Mucosa of descending colon (tissue), 3 donors: ENCODE data around the gene GALK2. TPM values are rescaled to one million over a fixed set of nuclear protein-coding genes. Genes with fewer than 3 reads are reported as not detected.

ENCODE experiments used
- ATAC-seq: fragments of 200-7000 bp; cut with Tn5 transposase; one replicate; pipeline ENCODE4 v1.9.1; 2020; ENCODE audit warnings: mild to moderate bottlenecking, moderate library complexity
- DNase-seq, 3 donors: peaks; one replicate each; pipeline ENCODE4 v3.0.0-alpha.2; 2020
- H3K36me3 ChIP-seq: fragments of 200-600 bp; one replicate; pipeline ENCODE4 v1.8.0; 2021; ENCODE audit warnings: low read depth, mild to moderate bottlenecking
- H3K4me1 ChIP-seq: fragments of 200-600 bp; one replicate; pipeline ENCODE4 v1.8.0; 2021; ENCODE audit warnings: low read depth, mild to moderate bottlenecking
- H3K4me3 ChIP-seq: fragments of 200-600 bp; one replicate; pipeline ENCODE4 v1.8.0; 2021; ENCODE audit warnings: mild to moderate bottlenecking
- H3K9me3 ChIP-seq: fragments of 200-600 bp; one replicate; pipeline ENCODE4 v1.8.0; 2021; ENCODE audit warnings: mild to moderate bottlenecking
- intact Hi-C, 2 donors: fragments of 100-400 bp; cut with DNase I in 1 of 2; cut with micrococcal nuclease in 1 of 2; formaldehyde crosslinking; loops; one replicate each; pipeline versions ENCODE4 v1.11.0 to v1.11.1; 2022; cut with DNase I, micrococcal nuclease
- total RNA-seq, 3 donors: library from RNA; stranded (reverse); fragmentation: NEBNext Ultra II Directional in 2 of 3; extraction: Animal tissue kit (Norgen Biotek cat#: 25700) in 2 of 3; gene quantifications; one replicate each; pipeline versions ENCODE4 v1.2.1 to v1.2.4, GENCODE V29; 2021 to 2023
- TF ChIP-seq, protein P1 (sequence below): fragments of 200-600 bp; IDR thresholded peaks from one replicate; pipeline ENCODE4 v1.8.0; 2022; ENCODE audit warnings: antibody characterized with exemption, mild to moderate bottlenecking
- donor health status: DM: no; HTN: no; CAD: no; lungs with moderate emphysema.
- donor health status: DM: no; HTN: no; CAD: no.
- donor health status: DM: no; HTN: yes; CAD: no.

The GALK2 gene
- total RNA-seq, 3 donors from 2014 or later = 35.6 to 39.7 (median 39.5) TPM

GRCh38 chr15:49265911-49266310 lies 95.9 kb downstream of the GALK2 start:
- intact Hi-C loops = no loop called here
- ATAC-seq = no peak
- TF ChIP-seq, protein P1, sequence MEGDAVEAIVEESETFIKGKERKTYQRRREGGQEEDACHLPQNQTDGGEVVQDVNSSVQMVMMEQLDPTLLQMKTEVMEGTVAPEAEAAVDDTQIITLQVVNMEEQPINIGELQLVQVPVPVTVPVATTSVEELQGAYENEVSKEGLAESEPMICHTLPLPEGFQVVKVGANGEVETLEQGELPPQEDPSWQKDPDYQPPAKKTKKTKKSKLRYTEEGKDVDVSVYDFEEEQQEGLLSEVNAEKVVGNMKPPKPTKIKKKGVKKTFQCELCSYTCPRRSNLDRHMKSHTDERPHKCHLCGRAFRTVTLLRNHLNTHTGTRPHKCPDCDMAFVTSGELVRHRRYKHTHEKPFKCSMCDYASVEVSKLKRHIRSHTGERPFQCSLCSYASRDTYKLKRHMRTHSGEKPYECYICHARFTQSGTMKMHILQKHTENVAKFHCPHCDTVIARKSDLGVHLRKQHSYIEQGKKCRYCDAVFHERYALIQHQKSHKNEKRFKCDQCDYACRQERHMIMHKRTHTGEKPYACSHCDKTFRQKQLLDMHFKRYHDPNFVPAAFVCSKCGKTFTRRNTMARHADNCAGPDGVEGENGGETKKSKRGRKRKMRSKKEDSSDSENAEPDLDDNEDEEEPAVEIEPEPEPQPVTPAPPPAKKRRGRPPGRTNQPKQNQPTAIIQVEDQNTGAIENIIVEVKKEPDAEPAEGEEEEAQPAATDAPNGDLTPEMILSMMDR = no peak
- no peaks in the 10 kb centered on the region for H3K4me1 ChIP-seq
- H3K9me3 ChIP-seq = peaks cover 2% of the 10 kb centered on the region
- no peak for DNase-seq
- no peak overlapping the region for H3K4me3 ChIP-seq
- no peaks in the 10 kb centered on the region for H3K36me3 ChIP-seq

DNA sequence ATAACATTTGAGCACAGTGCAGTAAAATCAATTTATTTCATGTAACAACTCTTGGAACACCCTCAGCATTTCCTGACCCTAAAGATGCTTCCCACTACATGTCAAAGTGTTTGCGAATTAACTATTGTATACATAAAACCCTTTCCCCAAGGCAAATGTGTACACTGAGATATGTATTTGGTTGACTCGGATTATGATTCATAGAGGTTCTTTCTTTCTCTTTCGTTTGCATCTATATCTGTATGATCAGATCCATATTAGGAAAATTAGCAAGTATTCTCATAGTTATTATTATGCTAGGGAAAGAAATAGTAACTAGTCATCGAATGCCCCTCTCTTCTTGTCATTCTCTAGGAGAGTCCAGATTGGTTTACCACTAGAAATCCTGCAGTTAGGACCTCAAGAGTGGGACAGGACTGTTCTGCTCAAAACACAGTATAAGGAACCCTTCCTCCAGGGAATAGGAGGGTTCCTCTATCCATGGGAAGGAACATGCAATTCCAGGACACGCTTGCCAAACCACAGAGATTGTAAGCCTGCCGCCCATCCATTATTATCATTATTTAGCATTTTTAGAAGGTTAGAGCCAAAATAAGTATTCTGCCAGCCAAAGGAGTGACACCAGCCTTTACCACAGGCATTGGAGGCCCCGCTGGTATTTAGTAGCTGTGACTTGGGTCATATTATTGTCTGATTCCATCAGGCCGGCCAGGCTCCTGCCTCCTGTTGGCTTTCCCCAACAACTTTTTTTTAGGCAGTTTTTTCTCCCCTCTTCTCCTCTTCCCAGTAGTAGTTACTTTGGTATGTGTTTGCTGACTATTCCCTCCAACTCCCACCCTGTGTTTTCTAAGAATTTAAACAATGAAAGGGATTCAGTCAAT lies 100.7 kb downstream of the GALK2 start:
- DNase-seq (no peak), ATAC-seq (no peak)
- H3K4me3 ChIP-seq = no peak overlapping the region
- H3K36me3 ChIP-seq = no peaks in the 10 kb centered on the region
- TF ChIP-seq, protein P1 = no peak
- intact Hi-C loops = no loop called here
- no peaks in the 10 kb centered on the region for H3K9me3 ChIP-seq
- H3K4me1 ChIP-seq = no peaks in the 10 kb centered on the region

DNA sequence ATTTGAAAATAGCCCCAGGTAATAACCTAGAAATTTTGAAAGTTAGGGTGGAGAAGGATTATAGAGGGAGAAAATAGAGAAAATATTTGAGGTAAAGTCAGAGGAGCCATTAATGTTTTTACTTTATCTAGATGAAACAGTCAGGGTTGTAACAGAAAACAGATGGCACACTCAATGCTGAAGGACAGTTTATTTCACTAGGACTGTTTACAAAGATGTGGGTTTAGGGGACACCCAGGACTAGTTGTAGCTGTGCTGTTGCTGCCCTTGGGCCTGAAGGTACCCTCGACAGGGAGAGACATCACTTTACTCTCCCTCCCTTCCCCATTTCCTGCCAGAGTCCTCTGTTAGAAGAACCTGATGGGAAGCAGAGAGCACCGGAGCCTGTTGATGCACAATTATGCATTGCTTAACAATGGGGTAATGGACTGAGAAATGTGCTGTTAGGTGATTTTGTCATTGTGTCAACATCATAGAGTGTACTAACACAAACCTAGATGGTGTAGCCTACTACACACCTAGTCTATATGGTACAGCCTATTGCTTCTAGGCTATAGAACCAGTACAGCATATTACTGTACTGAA lies 103.8 kb downstream of the GALK2 start:
- intact Hi-C loops = no loop called here
- no peak for ATAC-seq
- Histone ChIP-seq H3K4me3 (no peak overlapping the region), H3K4me1 (no peaks in the 10 kb centered on the region), H3K9me3 (no peaks in the 10 kb centered on the region), H3K36me3 (no peaks in the 10 kb centered on the region)
- no peak for DNase-seq
- TF ChIP-seq, protein P1 = no peak

- no peak for ATAC-seq
- TF ChIP-seq, protein P1 = no peak
- Histone ChIP-seq H3K4me1 (no peaks in the 10 kb centered on the region), H3K36me3 (no peaks in the 10 kb centered on the region), H3K4me3 (no peak overlapping the region), H3K9me3 (no peaks in the 10 kb centered on the region)
- no peak for DNase-seq
- intact Hi-C loops = no loop called here
Observed at GRCh38 chr15:49278751-49279150, 108.7 kb downstream of the GALK2 start.

DNA sequence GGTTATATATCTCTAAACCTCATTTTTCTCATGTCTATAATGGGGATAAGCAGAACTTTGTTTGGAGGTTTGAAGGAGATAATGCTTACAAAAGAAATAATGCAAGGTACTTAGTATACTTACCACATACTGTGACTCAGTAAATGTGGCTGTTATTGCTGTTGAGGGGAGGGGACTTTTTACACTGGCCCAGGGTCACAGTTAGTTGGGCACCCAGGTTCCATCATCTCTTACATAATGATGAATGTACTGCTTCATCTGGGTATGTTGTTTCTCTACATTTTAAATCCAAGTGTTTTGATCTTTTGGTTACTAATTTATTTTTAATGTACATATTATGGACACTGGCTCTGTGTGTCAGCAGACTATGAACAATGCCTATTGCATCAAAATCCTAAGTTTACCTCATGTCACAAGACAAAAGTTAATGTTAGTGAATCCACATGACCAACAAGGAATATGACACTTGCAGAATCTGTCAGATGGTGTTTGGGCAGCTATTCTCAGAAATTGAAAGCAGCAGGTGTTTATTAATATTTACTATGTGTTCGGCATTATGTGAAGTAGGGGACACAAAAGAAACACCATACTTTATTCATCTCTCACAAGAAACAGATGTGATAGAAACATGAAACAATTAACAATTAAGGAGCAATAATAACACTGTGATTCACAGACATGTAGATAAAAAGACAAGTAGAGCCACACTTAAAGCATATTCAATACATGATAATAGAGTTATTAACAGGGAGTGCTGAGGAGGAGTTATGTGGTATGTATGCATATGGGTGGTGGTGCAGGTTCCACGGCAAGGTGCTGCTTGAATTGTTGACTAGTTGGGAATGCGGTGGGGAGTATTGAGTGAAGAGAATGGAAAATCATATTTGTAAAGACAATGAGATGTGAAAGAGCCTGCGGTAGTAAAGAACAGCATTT lies 109.7 kb downstream of the GALK2 start:
- ATAC-seq = no peak
- DNase-seq = no peak
- no peaks in the 10 kb centered on the region for H3K36me3 ChIP-seq
- TF ChIP-seq, protein P1 = no peak
- H3K9me3 ChIP-seq = no peaks in the 10 kb centered on the region
- intact Hi-C loops = no loop called here
- H3K4me1 ChIP-seq = no peaks in the 10 kb centered on the region
- H3K4me3 ChIP-seq = no peak overlapping the region
